C4-2B (cell line): Measurements from ENCODE around the gene PRM3.

Experiments used
- CTCF ChIP-seq: fragments of 450-650 bp; conservative IDR thresholded peaks from 2 replicates; pipeline ENCODE4 v1.5.1; 2017; ENCODE audit warnings: mild to moderate bottlenecking
- ZFX ChIP-seq: fragments of 450-650 bp; IDR thresholded peaks from 2 replicates; pipeline ENCODE4 v1.6.1; 2017

GRCh38 chr16:11268921-11269375, 4.5 kb downstream of the PRM3 start, which contains the start of gene TNP2:
- TF ChIP-seq CTCF (no peak), ZFX (no peak)
